Left ventricle myocardium inferior (tissue), 1 donor: ENCODE data around the gene CNOT4. TPM values are rescaled to one million over a fixed set of nuclear protein-coding genes. Genes with fewer than 3 reads are reported as not detected.

Experiments
- DNase-seq: peaks from one replicate; pipeline ENCODE4 v3.0.0-alpha.2; 2020
- H3K27ac ChIP-seq: fragments of 200-600 bp; replicated peaks from 2 replicates; pipeline ENCODE4 v1.8.0; 2021
- H3K27me3 ChIP-seq: fragments of 200-600 bp; 2 replicates; pipeline ENCODE4 v1.8.0; 2021; ENCODE audit warnings: low read depth
- H3K36me3 ChIP-seq: fragments of 200-600 bp; 2 replicates; pipeline ENCODE4 v1.8.0; 2021
- H3K4me1 ChIP-seq: fragments of 200-600 bp; 2 replicates; pipeline ENCODE4 v1.8.0; 2021
- H3K4me3 ChIP-seq: fragments of 200-600 bp; 2 replicates; pipeline ENCODE4 v1.8.0; 2021; ENCODE audit warnings: mild to moderate bottlenecking, moderate library complexity
- H3K9me3 ChIP-seq: fragments of 200-600 bp; replicated peaks from 2 replicates; pipeline ENCODE4 v1.8.0; 2021
- intact Hi-C: fragments of 100-400 bp; cut with micrococcal nuclease; formaldehyde crosslinking; loops from one replicate; pipeline ENCODE4 v1.11.0; 2022
- total RNA-seq: library from RNA; stranded (reverse); fragmentation: NEBNext Ultra II Directional; extraction: Animal tissue kit (Norgen Biotek cat#: 25700); gene quantifications from one replicate; pipeline ENCODE4 v1.2.1, GENCODE V29; 2021
- TF ChIP-seq, protein P1 (sequence below): fragments of 200-600 bp; IDR thresholded peaks from 2 replicates; pipeline ENCODE4 v1.8.0; 2021; ENCODE audit warnings: antibody characterized with exemption, mild to moderate bottlenecking, borderline replicate concordance
- donor health status: DM: no; HTN: yes; CAD: no; lungs with severe emphysema.

Gene CNOT4
- total RNA-seq, 1 donor from 2014 or later = 26.1 TPM

DNA sequence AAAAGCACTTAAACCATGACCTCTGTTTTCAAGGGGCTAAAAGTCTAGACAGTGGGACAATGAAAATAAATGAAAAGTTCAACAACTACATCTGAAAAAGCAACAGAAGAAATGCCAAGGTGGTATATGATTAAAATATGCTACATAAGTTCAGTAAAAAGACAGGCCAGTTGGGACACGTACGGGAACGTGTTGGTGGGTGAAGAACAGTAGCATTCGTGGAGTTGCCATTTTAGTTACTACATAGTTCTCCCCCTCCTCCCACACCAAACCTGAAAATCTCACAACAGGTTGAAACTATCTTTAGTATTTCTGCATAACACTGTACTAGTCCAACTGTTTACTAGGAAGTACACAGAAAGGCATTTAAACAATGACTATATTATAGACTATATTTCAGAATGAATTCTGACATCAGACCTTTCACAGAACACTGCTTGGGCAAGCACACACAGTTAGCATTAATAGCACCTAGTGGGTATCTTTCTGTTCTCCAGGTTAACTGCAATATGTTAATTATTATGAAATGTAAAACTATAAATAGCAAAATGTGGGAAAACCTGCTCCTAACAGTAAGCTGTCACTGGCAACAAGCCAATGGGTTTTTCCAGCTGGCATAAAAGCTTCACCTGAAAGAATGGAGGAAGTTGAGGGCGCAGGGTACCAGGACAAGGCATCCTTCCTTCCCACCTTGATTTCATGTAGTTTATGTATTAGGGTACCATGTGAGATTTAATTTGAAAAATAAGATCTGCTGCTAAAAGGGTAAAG lies 141.3 kb downstream of the CNOT4 start:
- no peaks in the 10 kb centered on the region for H3K27me3 ChIP-seq
- peaks cover 18% of the 10 kb centered on the region for H3K4me1 ChIP-seq
- H3K36me3 ChIP-seq = peaks cover 2% of the 10 kb centered on the region
- intact Hi-C loops = no loop called here
- TF ChIP-seq, protein P1, sequence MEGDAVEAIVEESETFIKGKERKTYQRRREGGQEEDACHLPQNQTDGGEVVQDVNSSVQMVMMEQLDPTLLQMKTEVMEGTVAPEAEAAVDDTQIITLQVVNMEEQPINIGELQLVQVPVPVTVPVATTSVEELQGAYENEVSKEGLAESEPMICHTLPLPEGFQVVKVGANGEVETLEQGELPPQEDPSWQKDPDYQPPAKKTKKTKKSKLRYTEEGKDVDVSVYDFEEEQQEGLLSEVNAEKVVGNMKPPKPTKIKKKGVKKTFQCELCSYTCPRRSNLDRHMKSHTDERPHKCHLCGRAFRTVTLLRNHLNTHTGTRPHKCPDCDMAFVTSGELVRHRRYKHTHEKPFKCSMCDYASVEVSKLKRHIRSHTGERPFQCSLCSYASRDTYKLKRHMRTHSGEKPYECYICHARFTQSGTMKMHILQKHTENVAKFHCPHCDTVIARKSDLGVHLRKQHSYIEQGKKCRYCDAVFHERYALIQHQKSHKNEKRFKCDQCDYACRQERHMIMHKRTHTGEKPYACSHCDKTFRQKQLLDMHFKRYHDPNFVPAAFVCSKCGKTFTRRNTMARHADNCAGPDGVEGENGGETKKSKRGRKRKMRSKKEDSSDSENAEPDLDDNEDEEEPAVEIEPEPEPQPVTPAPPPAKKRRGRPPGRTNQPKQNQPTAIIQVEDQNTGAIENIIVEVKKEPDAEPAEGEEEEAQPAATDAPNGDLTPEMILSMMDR = no peak
- no peak for DNase-seq
- no peaks in the 10 kb centered on the region for H3K9me3 ChIP-seq
- no peak overlapping the region for H3K27ac ChIP-seq
- no peak overlapping the region for H3K4me3 ChIP-seq

DNA sequence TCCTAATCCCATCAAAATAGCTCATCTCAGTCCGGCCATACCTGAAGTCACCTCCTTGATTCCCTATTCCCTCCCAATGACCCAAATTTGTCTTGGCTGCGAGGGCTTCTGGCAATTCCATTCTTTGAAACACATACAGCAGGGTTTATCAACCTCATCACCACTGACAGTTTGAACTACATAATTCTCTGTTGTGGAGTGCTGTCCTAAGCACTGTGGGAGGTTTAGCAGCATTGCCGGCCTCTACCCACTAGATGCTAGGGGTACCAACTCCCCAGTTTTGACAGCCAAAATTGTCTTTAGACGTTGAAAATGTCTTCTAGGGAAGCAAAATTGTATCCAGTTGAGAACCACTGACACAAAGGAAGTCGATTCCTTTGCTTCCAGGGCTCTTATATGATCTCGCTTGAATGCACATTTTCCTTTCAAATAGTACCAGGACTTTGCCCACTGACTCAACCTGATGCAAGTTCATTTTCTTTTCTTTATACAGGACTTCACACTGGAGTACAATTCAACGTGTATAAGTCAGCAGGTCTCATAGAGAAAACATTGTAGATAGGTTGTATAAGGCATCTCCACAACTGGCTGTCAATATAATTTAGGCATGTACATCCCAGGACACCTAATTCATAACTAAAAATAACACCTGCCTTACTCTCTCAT lies 142.9 kb downstream of the CNOT4 start:
- H3K4me3 ChIP-seq = no peak overlapping the region
- H3K4me1 ChIP-seq = peaks cover 18% of the 10 kb centered on the region
- no peaks in the 10 kb centered on the region for H3K9me3 ChIP-seq
- no peaks in the 10 kb centered on the region for H3K27me3 ChIP-seq
- DNase-seq = no peak
- H3K27ac ChIP-seq = no peak overlapping the region
- intact Hi-C loops = no loop called here
- TF ChIP-seq, protein P1 = no peak
- H3K36me3 ChIP-seq = peaks cover 17% of the 10 kb centered on the region

DNA sequence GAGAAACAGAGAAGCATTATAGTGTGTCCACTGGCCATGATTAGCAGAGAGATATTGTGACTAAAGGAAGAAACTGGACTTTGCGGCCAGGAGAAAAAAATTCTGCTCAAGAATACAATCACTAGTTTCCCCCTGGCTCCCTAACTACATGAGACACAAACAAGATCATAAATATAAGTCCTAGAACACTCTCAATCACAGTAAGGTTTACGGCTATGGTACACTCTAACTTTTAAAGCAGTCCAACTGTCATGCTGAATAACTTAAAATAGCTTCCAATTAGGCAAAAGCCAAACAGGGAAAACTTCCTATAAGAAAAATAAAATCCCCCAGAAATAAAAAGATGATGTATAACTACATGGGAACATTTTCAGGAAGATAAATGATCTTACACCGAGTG lies 144.2 kb downstream of the CNOT4 start:
- DNase-seq = no peak
- Histone ChIP-seq H3K9me3 (no peaks in the 10 kb centered on the region), H3K27ac (no peak overlapping the region), H3K36me3 (peaks cover 24% of the 10 kb centered on the region), H3K4me1 (peaks cover 18% of the 10 kb centered on the region), H3K4me3 (no peak overlapping the region), H3K27me3 (no peaks in the 10 kb centered on the region)
- TF ChIP-seq, protein P1 = no peak
- intact Hi-C loops = no loop called here

DNA sequence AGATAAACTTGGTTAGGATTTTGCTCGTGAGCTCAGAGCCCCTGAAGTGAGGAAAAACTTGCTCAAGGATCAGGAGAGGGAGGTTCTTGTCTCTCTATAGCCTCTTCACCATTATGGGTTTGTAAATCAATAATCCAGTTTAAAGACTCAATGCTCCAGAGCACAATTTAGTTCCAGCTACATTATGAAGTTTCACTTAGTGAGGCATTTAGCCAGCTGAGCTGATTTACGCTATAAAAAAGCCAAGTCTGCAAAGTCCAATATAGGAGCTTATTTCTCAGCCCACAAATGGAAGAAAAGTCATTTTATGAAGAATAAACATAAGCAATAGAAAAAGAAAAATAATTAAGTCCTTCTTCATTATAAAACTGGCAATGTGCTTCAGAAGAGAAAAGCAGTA lies 145.7 kb downstream of the CNOT4 start:
- intact Hi-C loops = no loop called here
- Histone ChIP-seq H3K27me3 (no peaks in the 10 kb centered on the region), H3K9me3 (no peaks in the 10 kb centered on the region), H3K4me1 (peaks cover 26% of the 10 kb centered on the region), H3K4me3 (no peak overlapping the region), H3K27ac (no peak overlapping the region), H3K36me3 (peaks cover 24% of the 10 kb centered on the region)
- no peak for DNase-seq
- TF ChIP-seq, protein P1 = no peak

DNA sequence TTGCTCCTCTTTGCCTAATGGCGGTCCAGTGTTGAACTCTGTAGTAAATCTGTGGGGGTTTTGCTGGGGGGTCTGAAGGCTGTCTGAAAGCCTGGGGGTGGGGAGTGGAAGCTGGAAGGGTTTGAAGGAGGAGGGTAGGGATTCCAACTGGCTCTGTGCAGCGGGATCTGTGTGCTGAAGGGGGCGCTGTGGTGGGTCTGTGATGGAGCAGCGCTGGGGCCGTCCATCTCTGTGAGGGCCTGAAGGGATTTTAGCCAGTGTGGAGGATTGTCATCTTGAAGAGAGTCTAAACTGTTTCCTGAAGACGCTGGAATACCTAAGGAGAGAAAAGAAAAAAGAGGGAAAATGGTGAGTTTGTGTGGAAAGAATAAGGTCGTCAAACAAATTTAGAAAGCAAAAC lies 147.0 kb downstream of the CNOT4 start:
- intact Hi-C loops = no loop called here
- Histone ChIP-seq H3K36me3 (peaks cover 24% of the 10 kb centered on the region), H3K4me1 (peaks cover 28% of the 10 kb centered on the region), H3K27me3 (no peaks in the 10 kb centered on the region), H3K27ac (no peak overlapping the region), H3K4me3 (no peak overlapping the region), H3K9me3 (no peaks in the 10 kb centered on the region)
- no peak for DNase-seq
- TF ChIP-seq, protein P1 = no peak
